Activated CD4-positive, CD25-positive, alpha-beta regulatory T cell treated with anti-CD3 and anti-CD28 coated beads, Interleukin-2, amount 50 U/mL, for 72 hours (primary cell): ENCODE measurements around the gene ABCG5.

Experiments
- DNase-seq: peaks from one replicate; pipeline ENCODE4 v3.0.0; 2021

Gene ABCG5

GRCh38 chr2:43803113-43803512, 35.5 kb downstream of the ABCG5 start:
- no peak for DNase-seq

GRCh38 chr2:43802135-43802534, 36.5 kb downstream of the ABCG5 start:
- DNase-seq: no peak

- no peak for DNase-seq
Observed at GRCh38 chr2:43800894-43801293, 37.7 kb downstream of the ABCG5 start.

- no peak for DNase-seq
Observed at GRCh38 chr2:43798300-43798699, 40.3 kb downstream of the ABCG5 start.

- DNase-seq: no peak
Observed at GRCh38 chr2:43796206-43796605, 42.4 kb downstream of the ABCG5 start.

- no peak for DNase-seq
Observed at GRCh38 chr2:43794956-43795355, 43.7 kb downstream of the ABCG5 start.

GRCh38 chr2:43792653-43793052, 46.0 kb downstream of the ABCG5 start:
- DNase-seq: no peak

- DNase-seq: no peak
Observed at GRCh38 chr2:43791035-43791765, 47.4 kb downstream of the ABCG5 start.

- no peak for DNase-seq
Observed at GRCh38 chr2:43790147-43790546, 48.5 kb downstream of the ABCG5 start.

GRCh38 chr2:43788646-43789045, 50.0 kb downstream of the ABCG5 start:
- DNase-seq: no peak

GRCh38 chr2:43787895-43788294, 50.7 kb downstream of the ABCG5 start:
- DNase-seq: no peak

GRCh38 chr2:43778233-43778632, 60.4 kb downstream of the ABCG5 start:
- no peak for DNase-seq

GRCh38 chr2:43777306-43777926, 61.2 kb downstream of the ABCG5 start:
- DNase-seq: no peak

- DNase-seq: no peak
Observed at GRCh38 chr2:43776324-43776723, 62.3 kb downstream of the ABCG5 start.

- no peak for DNase-seq
Observed at GRCh38 chr2:43774617-43775016, 64.0 kb downstream of the ABCG5 start.

GRCh38 chr2:43773876-43774613, 64.6 kb downstream of the ABCG5 start, which contains the start of gene DYNC2LI1:
Gene DYNC2LI1 (plus strand): TSS chr2:43774039. CDS start chr2:43774139, 100 bp downstream.
- DNase-seq: peak; percentile 76

- DNase-seq: no peak
Observed at GRCh38 chr2:43766006-43766405, 72.6 kb downstream of the ABCG5 start.

GRCh38 chr2:43764086-43764705, 74.4 kb downstream of the ABCG5 start:
- DNase-seq: no peak

GRCh38 chr2:43763091-43763490, 75.5 kb downstream of the ABCG5 start:
- no peak for DNase-seq
